CD4-positive, alpha-beta T cell treated with Interleukin-4 for 1 hour (primary cell): ENCODE results near the gene NLRC5.
"Not testable (repeated sequence)": the region's sequence is repeated elsewhere in the genome, so short reads cannot be mapped to it uniquely, and the experiment has no call there.

Source experiments
- DNase-seq, 2 donors: peaks; one replicate each; pipeline ENCODE4 v3.0.0-alpha.2; 2020 to 2022

The NLRC5 gene

DNA sequence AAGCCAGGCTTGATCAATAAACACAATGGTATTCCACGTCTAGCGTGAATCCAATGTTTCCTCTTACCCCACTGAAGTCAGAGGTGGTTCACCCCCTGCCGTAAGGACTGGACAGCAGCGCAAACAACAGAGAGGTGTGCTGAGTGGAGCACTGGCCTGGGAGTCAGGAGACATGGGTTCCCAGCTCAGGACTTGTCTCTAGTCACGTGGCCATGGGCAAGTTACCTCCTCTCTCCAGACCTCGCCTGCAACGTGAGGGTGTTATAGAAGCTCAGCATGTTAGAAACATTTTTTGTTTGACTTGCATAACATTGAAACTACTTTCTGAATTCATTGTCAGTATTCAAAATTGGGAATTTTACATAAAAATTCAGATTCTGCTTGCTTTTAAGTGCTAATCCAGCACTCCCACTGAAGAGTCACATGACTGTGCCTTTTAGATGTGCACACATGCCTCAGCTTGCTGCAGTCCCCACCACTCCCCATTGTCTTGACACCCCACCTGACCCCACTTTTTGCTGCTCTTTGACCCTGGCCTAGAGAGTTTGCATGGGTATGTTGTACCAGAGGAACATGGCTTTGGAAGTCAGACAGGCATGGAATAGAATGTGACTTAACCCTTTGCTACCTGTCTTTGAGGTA lies 94.2 kb downstream of the NLRC5 start:
- no peak for DNase-seq

DNA sequence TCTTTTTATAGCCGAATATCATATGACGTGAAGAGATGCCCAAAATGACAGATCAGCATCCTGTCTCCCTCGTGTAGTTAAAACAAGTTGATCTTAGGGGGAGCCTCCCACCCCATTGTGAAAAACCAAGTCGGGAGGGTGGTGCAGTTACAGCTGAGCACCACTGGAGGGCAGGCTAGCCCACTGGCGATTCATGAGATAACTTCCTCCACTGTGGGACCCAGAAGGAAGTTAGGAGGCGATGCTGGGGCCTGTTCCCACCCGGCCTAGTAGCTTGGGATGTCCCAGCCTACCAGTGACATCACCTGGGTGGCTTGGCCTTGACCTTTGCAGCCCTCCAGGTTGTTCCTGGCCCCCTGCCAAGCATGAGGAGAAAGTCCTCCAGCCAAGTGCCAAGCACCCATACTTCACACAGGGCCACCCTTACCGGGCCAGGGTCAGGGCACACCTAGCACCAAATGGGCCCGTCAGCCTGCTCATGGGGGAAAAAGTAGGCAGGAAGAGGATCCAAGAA lies 95.0 kb downstream of the NLRC5 start:
- peak; percentile 78 to 84 for DNase-seq

DNA sequence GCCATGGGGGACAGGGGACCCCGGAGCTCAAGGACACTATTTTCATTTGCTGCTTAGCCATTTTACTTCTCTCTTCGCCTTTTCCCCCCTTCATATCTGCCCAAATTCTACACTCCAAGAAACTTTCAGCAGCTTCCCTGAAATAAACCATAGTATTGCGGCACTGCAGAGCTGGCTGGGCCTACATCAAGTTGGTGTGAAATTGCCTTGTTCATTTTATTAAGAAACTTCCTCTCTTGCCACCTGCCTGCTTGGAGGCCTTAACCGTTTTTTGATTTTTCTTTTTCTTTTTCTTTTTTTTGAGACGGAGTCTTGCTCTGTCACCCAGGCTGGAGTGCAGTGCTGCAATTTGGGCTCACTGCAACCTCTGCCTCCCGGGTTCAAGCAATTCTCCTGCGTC lies 95.6 kb downstream of the NLRC5 start:
- DNase-seq: no peak

DNA sequence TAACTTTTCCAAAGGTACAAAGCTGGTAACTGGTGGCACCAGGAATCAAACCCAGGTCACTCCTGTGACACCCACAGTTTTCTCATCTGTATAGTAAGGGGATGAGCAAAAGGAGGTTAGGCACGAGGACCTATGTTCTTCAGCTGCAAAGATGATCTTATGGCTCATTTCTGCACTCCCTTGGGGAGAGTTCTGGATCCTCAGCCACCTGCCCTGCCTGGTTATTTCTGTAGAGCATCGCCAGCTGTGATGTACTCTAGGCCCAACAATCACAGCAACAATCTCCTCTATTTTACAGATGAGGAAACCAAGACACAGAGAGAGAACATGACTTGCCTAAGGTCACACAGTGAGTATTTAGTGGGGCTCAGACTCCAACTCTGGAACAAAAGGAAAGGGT lies 97.6 kb downstream of the NLRC5 start:
- no peak for DNase-seq

DNA sequence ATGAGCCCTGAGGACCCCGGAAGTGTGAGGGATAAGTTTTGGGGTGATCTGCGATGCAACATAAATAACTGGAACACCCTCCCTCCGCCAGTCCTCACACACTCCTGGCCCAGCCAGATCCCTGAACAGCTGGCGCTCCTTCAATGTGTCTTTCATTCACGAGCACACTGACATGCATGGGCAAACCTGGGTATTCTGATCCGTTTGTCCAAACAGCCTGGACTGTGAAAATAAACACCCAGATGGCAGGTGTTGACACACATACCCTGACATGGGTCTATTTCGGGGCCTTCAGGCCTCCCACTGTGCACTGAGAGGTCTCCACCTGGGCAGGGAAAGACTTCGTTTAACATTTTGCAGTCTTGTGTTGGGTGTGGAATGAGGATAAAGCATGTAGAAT lies 100.0 kb downstream of the NLRC5 start:
- no peak for DNase-seq

DNA sequence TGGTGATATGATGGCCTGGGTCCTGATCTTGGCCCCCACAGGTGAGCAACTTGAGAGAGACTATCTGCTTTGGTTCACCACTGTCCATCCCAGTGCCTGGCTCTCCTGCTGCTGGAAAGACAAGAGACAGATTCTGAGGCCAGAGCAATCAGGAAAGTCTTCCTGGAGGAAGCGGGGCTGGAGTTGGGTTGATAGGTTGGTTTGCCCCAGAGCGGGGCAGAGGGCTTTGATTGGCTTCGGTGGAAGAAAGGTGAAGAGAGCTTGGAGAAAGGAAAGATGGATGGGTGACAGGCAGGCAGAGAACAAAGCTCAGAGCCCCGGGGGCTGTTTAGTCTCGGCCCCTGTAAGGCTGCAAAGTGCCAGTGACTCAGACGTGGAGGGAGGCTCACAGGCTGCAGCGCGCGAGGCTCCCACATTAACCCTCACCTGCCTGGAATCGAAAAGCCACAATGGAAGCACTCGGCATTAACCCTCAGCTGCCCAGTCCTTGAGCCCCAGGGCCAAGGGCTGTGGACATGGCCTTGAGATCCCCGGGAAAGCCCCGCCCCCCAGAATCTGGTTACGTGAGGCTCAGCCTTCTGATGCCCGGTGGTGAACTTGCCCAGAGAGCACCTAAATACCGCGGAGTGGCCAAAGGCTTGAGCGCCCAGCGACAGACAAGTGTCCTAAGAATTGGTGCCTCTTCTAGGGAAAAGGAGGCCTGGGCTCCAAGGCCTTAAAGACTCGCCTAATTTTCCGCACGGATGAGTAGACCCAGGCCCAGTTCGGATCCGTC lies 102.0 kb downstream of the NLRC5 start:
- DNase-seq: no peak

DNA sequence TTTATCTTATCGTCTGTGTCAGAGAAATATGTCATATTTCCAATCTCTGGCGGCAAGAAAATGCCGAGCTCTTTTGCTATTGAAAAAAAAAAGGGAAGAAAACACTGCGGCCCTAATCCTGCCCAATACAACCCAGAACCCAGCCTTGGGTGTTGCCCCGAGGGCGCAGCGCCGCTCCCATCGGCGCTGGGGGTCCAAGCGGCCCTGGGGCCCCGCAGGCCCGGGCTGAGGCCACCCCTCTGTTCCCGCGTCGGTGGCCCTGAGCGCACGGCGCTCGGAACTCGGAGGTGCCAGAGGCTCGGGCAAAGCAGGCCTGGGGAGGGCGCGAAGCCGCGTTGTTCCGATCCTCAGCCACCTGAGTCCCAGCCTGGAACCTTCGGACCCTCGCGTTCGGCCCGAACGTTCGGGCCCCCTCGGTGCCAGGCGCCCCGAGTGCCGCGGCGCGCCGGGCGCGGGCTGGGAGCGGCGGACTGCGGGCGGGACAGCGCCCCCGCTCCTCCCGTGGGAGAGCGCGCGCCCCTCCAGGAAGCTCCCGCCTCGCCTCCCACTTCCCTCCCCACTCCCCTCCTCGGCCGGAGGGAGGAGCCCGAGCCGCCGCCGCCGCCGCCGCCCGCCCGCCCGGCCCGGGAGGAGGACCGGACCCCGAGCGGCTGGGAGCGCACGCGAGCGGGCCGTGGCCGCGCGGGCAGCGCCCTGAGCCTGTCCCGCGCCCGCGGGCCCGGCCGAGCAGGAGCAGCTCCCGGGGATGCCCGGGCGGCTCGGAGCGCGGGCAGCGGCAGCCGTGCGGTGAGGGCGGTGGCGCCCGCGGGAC lies 102.8 kb downstream of the NLRC5 start, which contains the start of gene CPNE2:
Gene CPNE2, plus strand, starts transcription at position 609 of the 811 bp plus-strand sequence. CDS start 18,160 bp downstream, outside the sequence.
- peak in 1 of 2 donors; percentile 22 for DNase-seq

DNA sequence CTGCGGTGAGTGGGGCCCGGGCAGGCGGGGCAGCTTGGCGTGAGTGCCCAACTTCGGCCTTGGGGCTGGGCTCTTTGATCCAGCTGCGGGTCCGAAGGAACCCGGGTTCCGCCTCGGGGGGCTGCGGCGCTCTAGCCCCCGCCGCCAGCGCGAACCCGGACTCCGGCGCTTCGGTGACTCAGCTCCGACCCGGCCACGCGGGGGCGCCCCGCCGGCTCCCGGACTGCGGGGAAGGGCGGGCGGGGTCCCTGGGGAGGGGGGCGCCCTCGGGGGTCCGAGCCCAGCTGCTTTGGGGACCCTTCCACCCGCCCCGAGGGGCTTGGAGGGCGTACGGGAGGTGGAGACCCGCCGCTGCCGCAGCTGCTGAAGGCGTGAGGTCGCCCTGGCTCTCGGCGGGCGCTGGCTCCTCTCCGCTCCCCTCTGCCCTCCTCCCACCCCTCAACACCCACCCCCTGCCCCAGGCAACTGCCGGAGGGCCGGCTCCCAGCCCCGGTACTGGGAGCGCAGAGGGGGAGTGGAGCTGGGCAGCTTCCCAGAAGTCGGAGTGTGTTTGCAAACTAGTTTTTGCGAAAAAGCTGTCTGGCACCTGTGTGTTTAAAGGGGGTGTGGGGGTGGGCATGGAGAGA lies 103.5 kb downstream of the NLRC5 start:
- peak; percentile 31 to 46 for DNase-seq

DNA sequence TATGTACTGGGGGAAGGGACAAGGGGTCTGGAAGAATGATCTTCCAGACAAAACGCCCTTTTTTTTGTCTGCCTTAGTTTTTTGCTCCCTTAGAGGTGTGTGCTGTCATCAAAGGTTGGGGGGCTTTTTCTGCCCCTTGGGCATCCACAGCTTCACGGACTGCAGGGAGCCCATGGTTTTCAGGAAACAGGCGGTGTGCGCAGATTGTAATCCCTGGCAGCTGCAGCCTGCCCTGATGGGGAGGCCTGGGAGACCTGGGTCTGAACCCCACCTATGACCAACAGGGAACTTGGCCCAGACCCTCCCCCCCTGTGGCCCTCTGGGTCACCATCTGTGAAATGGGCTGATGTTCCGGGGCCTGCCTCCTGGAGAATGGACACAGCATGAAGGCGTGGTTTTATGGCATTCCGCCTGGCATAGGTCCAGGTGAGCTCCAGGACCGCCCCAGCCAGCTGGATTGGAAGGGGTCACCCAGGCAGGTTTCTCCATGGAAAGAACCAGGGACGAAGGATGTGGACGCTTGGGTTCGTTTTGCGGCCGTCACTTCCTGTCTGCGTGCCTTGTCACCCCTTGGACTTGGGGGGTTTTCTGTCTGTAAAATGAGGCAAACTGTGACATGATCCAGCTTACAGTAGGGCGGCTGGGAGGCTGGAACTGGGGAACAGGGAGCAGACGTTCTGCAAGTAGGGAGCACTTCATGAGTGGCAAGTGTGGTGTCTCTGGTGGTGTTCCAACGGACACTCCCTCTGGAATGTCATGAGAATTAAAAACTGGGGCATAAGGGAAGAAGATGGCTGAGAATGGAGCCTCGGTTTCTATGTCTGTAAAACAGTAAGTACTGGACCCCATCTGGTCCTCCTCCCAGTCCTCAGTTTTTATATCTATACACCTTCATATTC lies 104.6 kb downstream of the NLRC5 start:
- no peak for DNase-seq

DNA sequence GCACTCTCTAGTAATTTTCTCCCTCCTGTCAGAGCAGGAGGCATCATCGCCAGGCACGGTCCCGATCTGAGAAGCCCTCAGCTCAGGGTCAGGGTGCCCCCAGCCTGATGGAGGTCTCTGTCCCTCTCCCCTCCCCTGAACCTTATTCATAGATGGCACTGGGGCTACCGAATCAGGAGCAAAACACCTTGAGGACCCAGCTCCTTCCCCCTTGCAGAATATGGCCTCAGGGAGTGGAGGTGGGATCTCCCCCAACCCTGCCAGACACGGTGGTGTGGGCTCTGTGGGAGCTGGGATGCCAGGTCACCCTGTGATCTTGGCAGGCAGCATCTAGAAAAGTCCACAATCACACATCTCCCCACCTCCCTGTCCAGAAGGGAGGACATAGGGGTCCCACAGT lies 105.6 kb downstream of the NLRC5 start:
- DNase-seq: no peak

DNA sequence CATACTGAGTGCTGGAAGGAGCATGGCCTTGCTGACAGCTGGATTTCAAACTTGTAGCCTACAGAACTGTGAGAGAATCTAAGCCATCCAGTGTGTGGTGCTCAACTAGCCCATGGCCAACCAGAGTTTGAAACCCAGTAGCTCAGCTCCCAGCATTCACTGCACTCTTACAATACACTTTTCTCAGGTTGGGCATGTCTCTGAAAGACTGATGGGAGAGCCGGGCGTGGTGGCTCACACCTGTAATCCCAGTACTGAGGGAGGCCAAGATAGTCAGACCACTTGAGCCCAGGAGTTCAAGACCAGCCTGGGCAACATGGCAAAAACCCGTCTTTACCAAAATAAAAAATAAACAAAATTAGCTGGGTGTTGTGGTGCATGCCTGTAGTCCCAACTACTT lies 106.8 kb downstream of the NLRC5 start:
- no peak for DNase-seq

DNA sequence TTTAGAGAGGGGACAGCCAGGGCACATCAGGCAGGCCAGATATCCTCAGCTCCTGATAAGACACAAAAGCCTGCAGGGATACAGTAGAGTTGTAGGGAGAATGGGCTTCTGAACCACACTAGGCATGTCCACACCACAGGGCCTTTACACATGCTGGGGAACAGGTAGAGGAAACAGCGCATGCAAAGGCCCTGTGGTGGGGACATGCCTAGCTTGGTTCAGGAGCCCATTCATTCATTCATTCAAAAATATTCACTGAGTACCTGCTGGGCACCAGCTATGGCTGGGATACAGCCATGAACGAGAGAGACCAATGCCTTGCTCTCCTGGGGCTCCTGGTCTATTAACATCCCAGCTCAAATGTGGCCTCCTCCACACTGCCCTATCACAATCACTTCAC lies 107.4 kb downstream of the NLRC5 start:
- no peak for DNase-seq

DNA sequence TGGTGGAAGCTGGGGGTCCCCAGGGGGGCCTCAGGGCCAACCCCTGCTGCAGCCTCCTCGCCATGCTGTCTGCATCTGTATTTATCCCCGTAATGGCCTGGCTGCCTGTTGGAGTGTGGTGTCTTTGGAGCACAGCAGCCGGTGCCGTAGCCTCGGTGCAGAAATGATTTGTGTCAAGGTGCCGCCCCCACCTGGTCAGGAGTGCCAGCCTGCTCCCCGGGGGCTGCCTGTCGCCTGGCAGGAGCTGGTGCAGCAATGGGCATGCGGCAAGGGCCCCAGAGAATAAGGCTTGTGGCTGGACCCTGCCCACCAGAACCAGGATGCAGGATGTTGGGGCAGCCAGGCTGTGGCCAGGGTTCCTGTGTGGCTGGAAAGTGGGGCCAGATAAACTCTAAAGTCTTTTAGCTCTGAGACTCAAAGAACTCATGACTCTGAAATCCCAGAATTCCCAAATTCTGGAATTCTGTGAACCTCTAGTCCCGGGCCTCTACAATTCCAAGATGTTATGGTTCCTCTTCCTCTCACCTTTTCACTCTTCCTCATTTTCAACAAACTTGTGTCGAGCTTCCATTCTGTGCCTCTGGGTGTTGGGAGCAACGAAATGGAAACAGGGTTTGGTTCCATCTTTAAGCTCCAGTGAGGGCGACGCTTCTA lies 109.0 kb downstream of the NLRC5 start:
- no peak for DNase-seq

DNA sequence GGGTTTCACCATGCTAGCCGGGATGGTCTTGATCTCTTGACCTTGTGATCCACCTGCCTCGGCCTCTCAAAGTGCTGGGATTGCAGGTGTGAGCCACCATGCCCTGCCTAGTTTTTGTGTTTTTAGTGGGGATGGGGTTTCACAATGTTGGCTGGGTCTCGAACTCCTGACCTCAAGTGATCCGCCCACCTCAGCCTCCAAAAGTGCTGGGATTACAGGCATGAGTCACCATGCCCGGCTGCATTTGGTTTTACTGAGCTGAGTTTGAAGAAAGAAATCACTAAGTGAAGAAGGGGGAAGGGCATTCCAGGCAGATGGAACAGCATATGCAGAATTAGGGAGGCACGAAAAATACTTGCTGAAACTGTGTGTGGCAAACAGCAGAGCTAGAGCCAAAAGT lies 110.6 kb downstream of the NLRC5 start:
- not testable (repeated sequence) for DNase-seq

DNA sequence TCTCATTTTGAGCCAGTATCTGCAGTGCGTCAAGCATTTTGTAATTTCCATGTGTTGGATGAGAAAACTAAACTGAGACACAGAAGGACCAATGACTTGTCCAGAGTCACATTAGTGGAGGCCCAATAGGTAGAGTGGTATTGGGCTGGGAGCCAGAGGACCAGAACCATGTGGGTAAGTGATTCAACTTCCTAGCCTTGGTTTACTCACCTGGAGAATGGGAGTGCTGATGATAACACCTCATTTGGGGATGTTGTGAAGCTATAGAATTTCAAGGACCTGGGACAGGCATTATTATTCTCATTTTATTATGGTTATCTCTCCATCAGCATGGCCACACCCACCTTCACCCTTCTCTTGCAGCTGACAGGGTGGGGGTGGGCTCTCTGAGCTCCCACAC lies 111.1 kb downstream of the NLRC5 start:
- DNase-seq: no peak

DNA sequence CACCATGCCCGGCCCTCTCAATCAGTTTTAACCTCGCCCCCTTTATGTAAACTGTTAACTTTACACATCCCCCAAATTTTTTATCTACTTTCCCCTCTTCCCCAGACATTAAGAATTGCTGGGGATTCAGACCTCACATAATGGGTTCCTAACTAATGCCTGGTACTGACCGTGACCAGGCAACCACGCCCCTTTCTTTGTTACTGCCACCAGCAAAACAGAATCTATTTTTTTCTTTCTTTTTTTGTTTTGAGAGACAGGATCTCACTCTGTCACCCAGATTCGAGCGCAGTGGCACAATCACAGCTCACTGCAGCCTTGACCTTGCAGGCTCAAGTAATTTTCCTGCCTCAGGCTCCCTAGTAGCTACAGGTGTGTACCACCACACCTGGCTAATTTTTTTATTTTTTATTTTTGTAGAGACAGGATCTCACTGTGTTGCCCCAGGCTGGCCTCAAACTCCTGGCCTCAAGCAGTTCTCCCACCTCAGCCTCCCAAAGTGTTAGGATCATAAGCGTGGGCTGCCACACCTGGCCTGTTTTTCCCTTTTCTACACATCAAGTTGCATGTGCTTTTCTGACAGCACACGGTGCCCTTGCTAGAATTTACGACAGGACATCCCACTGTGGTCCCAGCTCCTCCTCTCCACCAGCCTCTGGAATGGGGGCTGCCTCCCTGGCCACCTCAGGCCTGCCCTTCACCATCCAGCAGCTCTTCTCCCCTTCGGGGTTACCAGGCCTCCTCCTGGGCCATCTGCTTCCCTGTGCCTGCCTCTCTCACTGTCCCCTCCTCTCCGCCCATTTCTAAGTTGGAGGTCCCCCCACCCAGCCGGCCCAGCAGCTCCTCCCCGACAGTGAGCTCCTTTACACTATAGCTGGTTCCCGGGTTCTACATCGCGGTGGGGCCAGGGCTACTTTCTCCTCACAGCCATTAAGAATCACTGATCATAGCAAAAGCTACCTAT lies 113.8 kb downstream of the NLRC5 start:
- no peak for DNase-seq

DNA sequence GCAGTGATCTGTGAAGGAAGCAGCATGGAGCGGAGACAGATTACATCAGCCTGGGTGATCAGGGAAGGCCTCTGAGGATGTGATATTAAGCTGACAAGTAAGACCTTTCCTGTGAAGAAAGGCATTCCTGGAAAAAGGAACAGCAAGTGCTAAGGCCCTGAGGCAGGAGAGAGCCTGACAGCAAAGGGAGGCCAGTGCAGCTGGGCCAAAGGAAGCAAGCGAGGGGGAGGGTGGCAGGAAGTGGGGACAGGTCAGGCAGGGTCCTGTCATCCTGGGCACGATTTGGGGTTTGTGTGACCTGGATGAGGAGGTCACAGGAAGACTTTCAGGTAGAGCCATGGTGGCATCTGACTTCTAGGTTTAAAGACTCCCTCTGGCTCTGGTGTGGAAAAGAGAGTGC lies 115.3 kb downstream of the NLRC5 start:
- DNase-seq: no peak

DNA sequence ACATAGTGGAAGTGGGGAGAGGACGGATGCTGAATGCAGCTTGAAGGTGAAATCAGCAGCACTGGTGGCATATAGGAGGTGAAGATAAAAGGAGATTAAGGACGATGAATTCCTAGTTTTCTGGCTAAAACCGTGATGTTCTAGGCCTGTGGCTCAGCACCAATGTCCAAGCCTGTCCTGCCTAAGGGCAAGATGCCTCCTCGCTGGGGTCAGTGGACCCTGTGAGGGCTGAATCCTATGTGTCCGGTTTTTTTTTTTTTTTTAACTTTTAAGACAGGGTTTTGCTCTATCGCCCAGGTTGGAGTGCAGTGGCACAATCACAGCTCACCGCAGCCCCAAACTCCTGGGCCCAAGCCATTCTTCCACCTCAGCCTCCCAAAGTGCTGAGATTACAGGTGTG lies 115.8 kb downstream of the NLRC5 start:
- no peak for DNase-seq

DNA sequence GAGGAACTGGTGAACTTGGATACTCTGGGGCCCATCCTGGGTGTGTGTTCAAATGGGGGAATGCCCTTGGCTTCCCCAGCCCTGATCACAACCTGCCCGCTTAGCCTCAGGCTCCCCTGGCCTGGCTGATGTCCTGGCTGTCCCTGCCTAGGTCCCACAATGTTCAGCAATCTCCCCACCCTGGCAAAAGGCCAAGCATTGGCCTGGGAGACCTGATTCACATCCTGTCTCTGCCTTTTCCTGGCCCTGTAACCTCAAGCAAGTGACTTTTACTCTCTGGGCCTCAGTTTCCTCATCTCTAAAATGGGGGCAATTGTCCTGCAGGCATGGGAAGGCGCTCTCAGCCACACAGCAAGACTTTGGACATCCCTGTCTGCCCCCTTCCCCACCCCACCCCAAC lies 117.4 kb downstream of the NLRC5 start:
- no peak for DNase-seq

DNA sequence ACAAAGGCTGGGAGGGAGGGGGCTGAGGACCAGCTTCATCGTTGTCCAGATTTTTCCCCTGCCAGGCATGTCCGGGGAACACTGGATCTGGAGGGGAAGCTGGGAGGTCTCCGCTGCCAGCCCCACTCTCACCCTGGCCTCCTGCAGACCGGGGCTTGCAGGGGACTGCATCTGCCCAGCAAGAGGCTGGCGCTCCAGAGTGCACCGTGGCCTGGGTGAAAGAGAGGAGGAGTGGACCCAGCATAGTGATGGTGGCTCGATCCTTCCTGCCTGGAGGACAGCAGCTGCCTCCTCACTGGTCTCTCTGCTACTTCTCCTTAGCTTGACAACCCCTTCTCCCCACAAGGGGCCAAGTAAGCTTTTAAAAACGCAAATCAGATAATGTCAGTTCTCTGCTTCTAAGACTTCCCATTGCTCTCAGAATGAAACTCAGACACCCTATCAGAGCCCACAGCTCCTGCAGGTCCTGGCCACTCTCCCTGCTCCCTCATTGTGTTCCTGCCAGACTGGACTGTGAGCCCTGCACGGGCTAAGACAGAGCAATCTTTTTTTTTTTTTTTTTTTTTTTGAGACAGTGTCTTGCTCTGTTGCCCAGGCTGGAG lies 118.1 kb downstream of the NLRC5 start:
- no peak for DNase-seq
